Measurements from ENCODE around the gene GRID2. TPM values are rescaled to one million over a fixed set of nuclear protein-coding genes. Genes with fewer than 3 reads are reported as not detected.

GRID2 gene
- total and polyA plus RNA-seq, 4 donors: under 0.01 to 0.02 TPM; not detected in 2

- no peaks in the 10 kb centered on the region for H3K36me3 ChIP-seq (ENCODE audit: control insufficient read depth in 4 of 4, insufficient read depth in 3 of 4, low read depth in 1 of 4, low read length in 3 of 4)
- H3K27ac ChIP-seq (ENCODE audit: low read depth in 1 of 2, low read length in 2 of 2): no peak overlapping the region
- no peaks in the 10 kb centered on the region for H3K27me3 ChIP-seq (ENCODE audit: control insufficient read depth in 4 of 4, insufficient read depth in 4 of 4, low read length in 3 of 4)
- 91% methylated on average over 1 of the region's 1 CpG for WGBS
- TF ChIP-seq TAF1 (conservative IDR thresholded peaks at IDR 0.05): no peak
- H3K9me3 ChIP-seq (ENCODE audit: control insufficient read depth in 4 of 4, low read length in 3 of 4): no peaks in the 10 kb centered on the region
- H3K9ac ChIP-seq (ENCODE audit: low read depth in 1 of 2, low read length in 2 of 2): no peak overlapping the region
- no peak for DNase-seq (ENCODE audit: low spot score)
- H3K4me3 ChIP-seq (ENCODE audit: low read depth in 1 of 3, low read length in 3 of 3): no peak overlapping the region
- H3K4me1 ChIP-seq (ENCODE audit: control insufficient read depth in 4 of 4, insufficient read depth in 4 of 4, low read length in 3 of 4): no peaks in the 10 kb centered on the region
These were observed 1141.1 kb downstream of the GRID2 start for GRCh38 chr4:93444860-93445259.

GRCh38 chr4:93446038-93446437 lies 1142.3 kb downstream of the GRID2 start:
- no peak for DNase-seq (ENCODE audit: low spot score)
- H3K4me1 ChIP-seq (ENCODE audit: control insufficient read depth in 4 of 4, insufficient read depth in 4 of 4, low read length in 3 of 4): no peaks in the 10 kb centered on the region
- WGBS: 80% methylated on average over 1 of the region's 1 CpG
- H3K9me3 ChIP-seq (ENCODE audit: control insufficient read depth in 4 of 4, low read length in 3 of 4): no peaks in the 10 kb centered on the region
- H3K9ac ChIP-seq (ENCODE audit: low read depth in 1 of 2, low read length in 2 of 2): no peak overlapping the region
- no peaks in the 10 kb centered on the region for H3K27me3 ChIP-seq (ENCODE audit: control insufficient read depth in 4 of 4, insufficient read depth in 4 of 4, low read length in 3 of 4)
- H3K36me3 ChIP-seq (ENCODE audit: control insufficient read depth in 4 of 4, insufficient read depth in 3 of 4, low read depth in 1 of 4, low read length in 3 of 4): no peaks in the 10 kb centered on the region
- no peak overlapping the region for H3K27ac ChIP-seq (ENCODE audit: low read depth in 1 of 2, low read length in 2 of 2)
- TF ChIP-seq TAF1 (conservative IDR thresholded peaks at IDR 0.05): no peak
- no peak for TF ChIP-seq GABPA (IDR thresholded peaks at IDR 0.05 in 1 of 2, conservative IDR thresholded peaks at IDR 0.05 in 1 of 2)
- no peak for TF ChIP-seq HNF4G (IDR thresholded peaks at IDR 0.05)
- TF ChIP-seq EGR1 (IDR thresholded peaks at IDR 0.05; ENCODE audit: low read depth in 2 of 2): no peak
- TF ChIP-seq JUND (IDR thresholded peaks at IDR 0.05): no peak
- no peak for TF ChIP-seq MAX (IDR thresholded peaks at IDR 0.05)
- no peak for TF ChIP-seq RXRA (IDR thresholded peaks at IDR 0.05)
- TF ChIP-seq, protein P1, sequence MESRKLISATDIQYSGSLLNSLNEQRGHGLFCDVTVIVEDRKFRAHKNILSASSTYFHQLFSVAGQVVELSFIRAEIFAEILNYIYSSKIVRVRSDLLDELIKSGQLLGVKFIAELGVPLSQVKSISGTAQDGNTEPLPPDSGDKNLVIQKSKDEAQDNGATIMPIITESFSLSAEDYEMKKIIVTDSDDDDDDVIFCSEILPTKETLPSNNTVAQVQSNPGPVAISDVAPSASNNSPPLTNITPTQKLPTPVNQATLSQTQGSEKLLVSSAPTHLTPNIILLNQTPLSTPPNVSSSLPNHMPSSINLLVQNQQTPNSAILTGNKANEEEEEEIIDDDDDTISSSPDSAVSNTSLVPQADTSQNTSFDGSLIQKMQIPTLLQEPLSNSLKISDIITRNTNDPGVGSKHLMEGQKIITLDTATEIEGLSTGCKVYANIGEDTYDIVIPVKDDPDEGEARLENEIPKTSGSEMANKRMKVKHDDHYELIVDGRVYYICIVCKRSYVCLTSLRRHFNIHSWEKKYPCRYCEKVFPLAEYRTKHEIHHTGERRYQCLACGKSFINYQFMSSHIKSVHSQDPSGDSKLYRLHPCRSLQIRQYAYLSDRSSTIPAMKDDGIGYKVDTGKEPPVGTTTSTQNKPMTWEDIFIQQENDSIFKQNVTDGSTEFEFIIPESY (IDR thresholded peaks at IDR 0.05): no peak
- TF ChIP-seq YY1 (IDR thresholded peaks at IDR 0.05): no peak
- no peak for TF ChIP-seq ATF3 (IDR thresholded peaks at IDR 0.05)
- TF ChIP-seq, protein P2, sequence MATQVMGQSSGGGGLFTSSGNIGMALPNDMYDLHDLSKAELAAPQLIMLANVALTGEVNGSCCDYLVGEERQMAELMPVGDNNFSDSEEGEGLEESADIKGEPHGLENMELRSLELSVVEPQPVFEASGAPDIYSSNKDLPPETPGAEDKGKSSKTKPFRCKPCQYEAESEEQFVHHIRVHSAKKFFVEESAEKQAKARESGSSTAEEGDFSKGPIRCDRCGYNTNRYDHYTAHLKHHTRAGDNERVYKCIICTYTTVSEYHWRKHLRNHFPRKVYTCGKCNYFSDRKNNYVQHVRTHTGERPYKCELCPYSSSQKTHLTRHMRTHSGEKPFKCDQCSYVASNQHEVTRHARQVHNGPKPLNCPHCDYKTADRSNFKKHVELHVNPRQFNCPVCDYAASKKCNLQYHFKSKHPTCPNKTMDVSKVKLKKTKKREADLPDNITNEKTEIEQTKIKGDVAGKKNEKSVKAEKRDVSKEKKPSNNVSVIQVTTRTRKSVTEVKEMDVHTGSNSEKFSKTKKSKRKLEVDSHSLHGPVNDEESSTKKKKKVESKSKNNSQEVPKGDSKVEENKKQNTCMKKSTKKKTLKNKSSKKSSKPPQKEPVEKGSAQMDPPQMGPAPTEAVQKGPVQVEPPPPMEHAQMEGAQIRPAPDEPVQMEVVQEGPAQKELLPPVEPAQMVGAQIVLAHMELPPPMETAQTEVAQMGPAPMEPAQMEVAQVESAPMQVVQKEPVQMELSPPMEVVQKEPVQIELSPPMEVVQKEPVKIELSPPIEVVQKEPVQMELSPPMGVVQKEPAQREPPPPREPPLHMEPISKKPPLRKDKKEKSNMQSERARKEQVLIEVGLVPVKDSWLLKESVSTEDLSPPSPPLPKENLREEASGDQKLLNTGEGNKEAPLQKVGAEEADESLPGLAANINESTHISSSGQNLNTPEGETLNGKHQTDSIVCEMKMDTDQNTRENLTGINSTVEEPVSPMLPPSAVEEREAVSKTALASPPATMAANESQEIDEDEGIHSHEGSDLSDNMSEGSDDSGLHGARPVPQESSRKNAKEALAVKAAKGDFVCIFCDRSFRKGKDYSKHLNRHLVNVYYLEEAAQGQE (IDR thresholded peaks at IDR 0.05): no peak
- no peak for TF ChIP-seq NR2F2 (IDR thresholded peaks at IDR 0.05)
- H3K4me3 ChIP-seq (ENCODE audit: low read depth in 1 of 3, low read length in 3 of 3): no peak overlapping the region

DNA sequence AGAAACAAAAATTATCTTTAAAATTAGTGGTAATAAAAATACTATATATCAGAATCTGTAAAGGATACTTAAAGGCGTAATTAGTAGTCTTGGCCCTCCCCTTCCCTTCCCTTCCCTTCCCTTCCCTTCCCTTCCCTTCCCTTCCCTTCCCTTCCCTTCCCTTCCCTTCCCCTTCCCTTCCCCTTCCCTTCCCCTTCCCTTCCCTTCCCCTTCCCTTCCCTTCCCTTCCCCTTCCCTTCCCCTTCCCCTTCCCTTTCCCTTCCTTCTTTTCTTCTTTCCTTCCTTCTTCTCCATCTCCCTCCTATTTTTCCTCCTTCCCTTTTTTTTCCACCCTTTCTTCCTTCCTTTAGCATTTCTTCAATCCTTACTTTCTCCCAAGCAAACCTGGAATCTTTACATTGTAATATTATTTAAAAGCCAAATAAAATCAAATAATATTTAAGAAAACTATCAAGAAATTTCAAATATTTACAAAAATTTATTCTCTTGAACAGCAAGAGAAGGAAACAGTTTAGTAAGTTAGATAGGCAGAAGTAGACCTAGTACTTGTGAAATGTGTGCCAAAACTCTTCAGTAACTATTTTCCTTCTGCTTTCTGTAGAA lies 1145.0 kb downstream of the GRID2 start:
- no peak for DNase-seq (ENCODE audit: low spot score)
- Histone ChIP-seq H3K36me3 (ENCODE audit: control insufficient read depth in 4 of 4, insufficient read depth in 3 of 4, low read depth in 1 of 4, low read length in 3 of 4) (no peaks in the 10 kb centered on the region), H3K9me3 (ENCODE audit: control insufficient read depth in 4 of 4, low read length in 3 of 4) (no peaks in the 10 kb centered on the region), H3K27ac (ENCODE audit: low read depth in 1 of 2, low read length in 2 of 2) (no peak overlapping the region), H3K27me3 (ENCODE audit: control insufficient read depth in 4 of 4, insufficient read depth in 4 of 4, low read length in 3 of 4) (no peaks in the 10 kb centered on the region), H3K4me3 (ENCODE audit: low read depth in 1 of 3, low read length in 3 of 3) (no peak overlapping the region), H3K4me1 (ENCODE audit: control insufficient read depth in 4 of 4, insufficient read depth in 4 of 4, low read length in 3 of 4) (no peaks in the 10 kb centered on the region), H3K9ac (ENCODE audit: low read depth in 1 of 2, low read length in 2 of 2) (no peak overlapping the region)
- TF ChIP-seq HNF4A (conservative IDR thresholded peaks at IDR 0.05) (no peak), JUND (IDR thresholded peaks at IDR 0.05) (no peak), CTCF (IDR thresholded peaks at IDR 0.05; ENCODE audit: low read depth, low read length, missing input control) (no peak), YY1 (IDR thresholded peaks at IDR 0.05) (no peak), GABPA (IDR thresholded peaks at IDR 0.05 in 1 of 2, conservative IDR thresholded peaks at IDR 0.05 in 1 of 2) (no peak), FOXA1 (IDR thresholded peaks at IDR 0.05) (no peak)
- 81% methylated on average over 1 of the region's 1 CpG for WGBS

Data from liver (tissue), 9 donors.